HCT116 (cell line): Measurements from ENCODE around the gene SLC19A1. TPM values are rescaled to one million over a fixed set of nuclear protein-coding genes. Genes with fewer than 3 reads are reported as not detected.

ENCODE experiments used
- CEBPB ChIP-seq: IDR thresholded peaks from 2 replicates; pipeline ENCODE4 v1.6.1; 2012; ENCODE audit warnings: low read depth
- EGR1 ChIP-seq: IDR thresholded peaks from 2 replicates; pipeline ENCODE4 v1.6.1; 2012; ENCODE audit warnings: low read depth
- ELF1 ChIP-seq: IDR thresholded peaks from 2 replicates; pipeline ENCODE4 v1.6.1; 2012; ENCODE audit warnings: low read depth, borderline replicate concordance
- JUND ChIP-seq: IDR thresholded peaks from 2 replicates; pipeline ENCODE4 v1.6.1; 2012
- MAX ChIP-seq: IDR thresholded peaks from 2 replicates; pipeline ENCODE4 v1.6.1; 2012
- POLR2A ChIP-seq: IDR thresholded peaks from 2 replicates; pipeline ENCODE4 v1.7.0; 2011; ENCODE audit warnings: borderline replicate concordance; ENCODE audit not compliant: insufficient read depth, insufficient read length; ENCODE audit errors: extremely low read depth
- RAD21 ChIP-seq: IDR thresholded peaks from 2 replicates; pipeline ENCODE4 v1.6.1; 2012; ENCODE audit warnings: low read depth, mild to moderate bottlenecking
- TCF7L2 ChIP-seq: IDR thresholded peaks from 2 replicates; pipeline ENCODE4 v1.7.0; 2011; ENCODE audit warnings: borderline replicate concordance, inconsistent platforms; ENCODE audit not compliant: insufficient read depth, insufficient read length; ENCODE audit errors: extremely low read depth
- YY1 ChIP-seq: IDR thresholded peaks from 2 replicates; pipeline ENCODE4 v1.6.1; 2011; ENCODE audit warnings: low read length, low read depth, moderate library complexity, mild to moderate bottlenecking; ENCODE audit not compliant: insufficient replicate concordance; ENCODE audit errors: extremely low read depth
- ZBTB33 ChIP-seq: IDR thresholded peaks from 2 replicates; pipeline ENCODE4 v1.6.1; 2011; ENCODE audit warnings: mild to moderate bottlenecking, low read length, moderate library complexity; ENCODE audit not compliant: insufficient replicate concordance; ENCODE audit errors: extremely low read depth
- ZNF274 ChIP-seq: fragments of 200-500 bp; sonication (Bioruptor generic); IDR thresholded peaks from 2 replicates; pipeline ENCODE4 v1.6.1; 2014; ENCODE audit warnings: mild to moderate bottlenecking, low read depth, low read length, inconsistent platforms
- total RNA-seq: library from RNA; stranded (reverse); gene quantifications from one replicate; pipeline ENCODE4 v1.2.1, GENCODE V29; 2021; ENCODE audit not compliant: unreplicated experiment

The SLC19A1 gene
- total RNA-seq, 1 experiment from 2014 or later = 50.2 TPM

- TF ChIP-seq ZBTB33 = no peak
- no peak for TF ChIP-seq EGR1
- no peak for TF ChIP-seq CEBPB
- no peak for TF ChIP-seq RAD21
- TF ChIP-seq ELF1 = no peak
- TF ChIP-seq JUND = no peak
- no peak for TF ChIP-seq MAX
- TF ChIP-seq POLR2A = no peak
- TF ChIP-seq TCF7L2 = no peak
- no peak for TF ChIP-seq ZNF274
- no peak for TF ChIP-seq YY1
Measured at GRCh38 chr21:45494851-45495680, 47.2 kb downstream of the SLC19A1 start (continued).
